Medulla oblongata (tissue), 1 donor: Measurements from ENCODE around the gene SSMEM1.
A peak's percentile ranks its signal among the peaks of the same experiment; 100 is the strongest.
"Not testable (repeated sequence)": the region's sequence is repeated elsewhere in the genome, so short reads cannot be mapped to it uniquely, and the experiment has no call there.

Experiments used
- DNase-seq: peaks from one replicate; pipeline ENCODE4 v3.0.0-alpha.2; 2015; ENCODE audit errors: extremely low spot score

SSMEM1 gene

GRCh38 chr7:130213828-130214227 lies 6.2 kb downstream of the SSMEM1 start:
- DNase-seq: no peak

- DNase-seq: no peak
Measured at GRCh38 chr7:130216025-130216424, 8.4 kb downstream of the SSMEM1 start.

GRCh38 chr7:130216750-130217149 lies 9.1 kb downstream of the SSMEM1 start:
- DNase-seq: no peak

GRCh38 chr7:130218806-130219620 lies 11.4 kb downstream of the SSMEM1 start:
- DNase-seq: no peak

GRCh38 chr7:130219871-130220270 lies 12.2 kb downstream of the SSMEM1 start:
- no peak for DNase-seq

GRCh38 chr7:130221746-130222145 lies 14.1 kb downstream of the SSMEM1 start:
- DNase-seq: no peak

GRCh38 chr7:130223646-130224045 lies 16.0 kb downstream of the SSMEM1 start:
- no peak for DNase-seq

- DNase-seq: no peak
Measured at GRCh38 chr7:130224210-130224609, 16.6 kb downstream of the SSMEM1 start.

- not testable (repeated sequence) for DNase-seq
Measured at GRCh38 chr7:130224923-130225322, 17.3 kb downstream of the SSMEM1 start.

- DNase-seq: no peak
Measured at GRCh38 chr7:130226333-130226732, 18.7 kb downstream of the SSMEM1 start.

- peak; percentile 81 for DNase-seq
Measured at GRCh38 chr7:130227883-130228575, 20.4 kb downstream of the SSMEM1 start.

GRCh38 chr7:130228840-130229502 lies 21.3 kb downstream of the SSMEM1 start:
- peak; percentile 19 for DNase-seq

GRCh38 chr7:130229981-130230380 lies 22.3 kb downstream of the SSMEM1 start:
- not testable (repeated sequence) for DNase-seq

- DNase-seq: peak; percentile 66
Measured at GRCh38 chr7:130231792-130232191, 24.1 kb downstream of the SSMEM1 start.

GRCh38 chr7:130232209-130232608 lies 24.5 kb downstream of the SSMEM1 start:
- no peak for DNase-seq

- DNase-seq: no peak
Measured at GRCh38 chr7:130234078-130234477, 26.4 kb downstream of the SSMEM1 start.

- not testable (repeated sequence) for DNase-seq
Measured at GRCh38 chr7:130236361-130236760, 28.7 kb downstream of the SSMEM1 start.

GRCh38 chr7:130240240-130240639 lies 32.6 kb downstream of the SSMEM1 start:
- no peak for DNase-seq

GRCh38 chr7:130242198-130243014 lies 34.7 kb downstream of the SSMEM1 start:
- DNase-seq: peak; percentile 59

- DNase-seq: not testable (repeated sequence)
Measured at GRCh38 chr7:130243486-130243885, 35.8 kb downstream of the SSMEM1 start.

- DNase-seq: not testable (repeated sequence)
Measured at GRCh38 chr7:130246491-130246890, 38.8 kb downstream of the SSMEM1 start.

- not testable (repeated sequence) for DNase-seq
Measured at GRCh38 chr7:130248842-130249241, 41.2 kb downstream of the SSMEM1 start.
